GM12878 (cell line): ENCODE results near the gene FICD. TPM values are rescaled to one million over a fixed set of nuclear protein-coding genes. Genes with fewer than 3 reads are reported as not detected.

ENCODE experiments used
- BCL3 ChIP-seq: IDR thresholded peaks from 2 replicates; pipeline ENCODE4 v1.6.1; 2011; ENCODE audit warnings: borderline replicate concordance, low read depth, mild to moderate bottlenecking, moderate library complexity, low read length; ENCODE audit not compliant: insufficient read depth, poor library complexity, severe bottlenecking
- CHD2 ChIP-seq: IDR thresholded peaks from 2 replicates; pipeline ENCODE4 v1.6.1; 2011; ENCODE audit warnings: low read depth, low read length, improper control_type of control experiment, borderline replicate concordance
- CUX1 ChIP-seq: IDR thresholded peaks from 2 replicates; pipeline ENCODE4 v1.6.1; 2012; ENCODE audit warnings: improper control_type of control experiment, low read depth, low read length; ENCODE audit not compliant: insufficient replicate concordance
- E2F8 ChIP-seq: fragments of 450-650 bp; IDR thresholded peaks from 2 replicates; pipeline ENCODE4 v1.6.1; 2018; ENCODE audit warnings: mild to moderate bottlenecking, low read depth, moderate library complexity; ENCODE audit not compliant: partially characterized antibody
- GABPA ChIP-seq: IDR thresholded peaks from 2 replicates; pipeline ENCODE4 v1.6.1; 2014; ENCODE audit warnings: antibody characterized with exemption, low read depth, mild to moderate bottlenecking, inconsistent platforms
- HCFC1 ChIP-seq: fragments of 150-350 bp; IDR thresholded peaks from 2 replicates; pipeline ENCODE4 v1.6.1; 2014; ENCODE audit warnings: low read length
- MEF2A ChIP-seq: IDR thresholded peaks from 2 replicates; pipeline ENCODE4 v1.6.1; 2011; ENCODE audit warnings: low read depth, mild to moderate bottlenecking, low read length, moderate library complexity; ENCODE audit not compliant: insufficient read depth
- NFXL1 ChIP-seq: fragments of 450-650 bp; IDR thresholded peaks from 2 replicates; pipeline ENCODE4 v1.6.1; 2017; ENCODE audit warnings: antibody characterized with exemption, mild to moderate bottlenecking, borderline replicate concordance
- NR2C1 ChIP-seq: fragments of 450-650 bp; IDR thresholded peaks from 2 replicates; pipeline ENCODE4 v1.6.1; 2017; ENCODE audit warnings: antibody characterized with exemption, mild to moderate bottlenecking, moderate library complexity
- NRF1 ChIP-seq: conservative IDR thresholded peaks from 2 replicates; pipeline ENCODE4 v1.6.1; 2011; ENCODE audit warnings: mild to moderate bottlenecking, low read depth, low read length, improper control_type of control experiment
- POLR2A ChIP-seq: IDR thresholded peaks from 2 replicates; pipeline ENCODE4 v1.6.1; 2011; ENCODE audit warnings: low read depth, mild to moderate bottlenecking, low read length
- RELB ChIP-seq: fragments of 450-650 bp; IDR thresholded peaks from 2 replicates; pipeline ENCODE4 v1.6.1; 2017; ENCODE audit warnings: low read depth, mild to moderate bottlenecking, moderate library complexity
- TCF7 ChIP-seq: IDR thresholded peaks from 2 replicates; pipeline ENCODE4 v1.6.1; 2014; ENCODE audit warnings: antibody characterized with exemption, borderline replicate concordance
- ZBTB11 ChIP-seq: fragments of 450-650 bp; formaldehyde crosslinking; IDR thresholded peaks from 2 replicates; pipeline ENCODE4 v1.5.0; 2022; ENCODE audit warnings: mild to moderate bottlenecking, missing genetic modification characterization
- polyA plus RNA-seq, 11 experiments: library from polyadenylated mRNA; depleted of rRNA in 4 of 11; unstranded in 6 of 11; stranded (reverse) in 5 of 11; fragments of >200 nt; fragmentation: Nextera tagmentation in 4 of 11; fragmentation: Illumina TruSeq in 1 of 11; extraction: Ambion mirVana in 4 of 11; extraction: Trizol in 1 of 11; gene quantifications; 1 replicate in 1 of 11; 2 replicates in 10 of 11; pipeline versions ENCODE4 v1.2.1 to v1.2.3, GENCODE V29; 2011 to 2016; ENCODE audit warnings: inconsistent platforms in 2 of 11, missing spikeins in 2 of 11, low read depth in 1 of 11
- total RNA-seq, 4 experiments: library from RNA; depleted of rRNA in 3 of 4; stranded (reverse); fragments of >200 nt in 3 of 4; fragmentation: Illumina TruSeq in 1 of 4; extraction: Trizol in 1 of 4; gene quantifications; 2 replicates each; pipeline versions ENCODE4 v1.2.1 to v1.2.3, GENCODE V29; 2013 to 2021

Gene FICD
- total and polyA plus RNA-seq, 10 of the 15 experiments (the other 5 are each of a cell fraction or from before 2014, with no cell fraction given) = 1.1 to 9.4 (median 4.3) TPM

- TF ChIP-seq RELB = peak; percentile 83
- no peak for TF ChIP-seq E2F8
- peak; percentile 65 for TF ChIP-seq HCFC1
- no peak for TF ChIP-seq CUX1
- TF ChIP-seq NR2C1 = no peak
- TF ChIP-seq CHD2 = no peak
- no peak for TF ChIP-seq BCL3
- TF ChIP-seq TCF7 = no peak
- TF ChIP-seq ZBTB11 (CRISPR knock-in tag) = no peak
- peak; percentile 94 for TF ChIP-seq POLR2A
- TF ChIP-seq NRF1 = peak; percentile 72
- TF ChIP-seq NFXL1 = no peak
- no peak for TF ChIP-seq MEF2A
- no peak for TF ChIP-seq GABPA
Measured at GRCh38 chr12:108562348-108563135, 47.5 kb downstream of the FICD start, which contains the start of gene ISCU (continued).
